Endothelial cell of umbilical vein (primary cell): ENCODE measurements around the gene SOHLH2. TPM values are rescaled to one million over a fixed set of nuclear protein-coding genes. Genes with fewer than 3 reads are reported as not detected.

ENCODE experiments used
- BruUV-seq: library from RNA; stranded (reverse); fragments of 400-500 nt; replicated peaks from 2 replicates; lab custom pipeline; 2021; lab: Mats Ljungman, UMichigan
- CTCF ChIA-PET: fragments of 300-600, 350-600 bp; sonication (Branson Sonifier 250); formaldehyde crosslinking; loops from one replicate; lab custom pipeline; 2021; ENCODE audit warnings: antibody characterized with exemption, inconsistent platforms; lab: Charles Lee
- POLR2A ChIA-PET: fragments of 300-600, 350-600 bp; sonication (Branson Sonifier 250); formaldehyde crosslinking; loops from one replicate; lab custom pipeline; 2021; ENCODE audit warnings: antibody characterized with exemption, inconsistent platforms; lab: Charles Lee
- DNase-seq: peaks from one replicate; pipeline ENCODE4 v3.0.0-alpha.2; 2011; ENCODE audit warnings: low read depth, low spot score
- FAIRE-seq: peaks from 2 replicates; lab custom pipeline; 2011; peaks lifted over from hg19 to GRCh38; lab: Jason Lieb, UNC
- H2AFZ ChIP-seq: 2 replicates; pipeline ENCODE4 v1.6.0; 2012; ENCODE audit warnings: low read depth, low read length, control low read depth, inconsistent platforms
- H3K27ac ChIP-seq: 2 replicates; pipeline ENCODE4 v1.5.1; 2011; ENCODE audit warnings: low read depth, mild to moderate bottlenecking, control low read depth, low read length, moderate library complexity; ENCODE audit not compliant: insufficient read depth
- H3K27me3 ChIP-seq, 2 experiments: 2 replicates each; pipeline versions ENCODE4 v1.6.0 to v1.6.1; 2011; ENCODE audit warnings: low read length in 2 of 2, mixed read lengths in 1 of 2; ENCODE audit not compliant: control insufficient read depth in 2 of 2, insufficient read depth in 2 of 2
- H3K36me3 ChIP-seq, 2 experiments: 2 replicates in 1 of 2; 3 replicates in 1 of 2; pipeline ENCODE4 v1.5.1; 2011; ENCODE audit warnings: low read length in 2 of 2, mild to moderate bottlenecking in 1 of 2, moderate library complexity in 1 of 2; ENCODE audit not compliant: control insufficient read depth in 2 of 2, insufficient read depth in 2 of 2; ENCODE audit errors: extremely low read depth in 1 of 2
- H3K4me1 ChIP-seq: 3 replicates; pipeline ENCODE4 v1.5.1; 2011; ENCODE audit warnings: mild to moderate bottlenecking, low read length; ENCODE audit not compliant: control insufficient read depth, insufficient read depth; ENCODE audit errors: extremely low read depth
- H3K4me2 ChIP-seq: 2 replicates; pipeline ENCODE4 v1.6.1; 2011; ENCODE audit warnings: low read length, control low read depth, mixed read lengths; ENCODE audit not compliant: insufficient read depth
- H3K4me3 ChIP-seq, 3 experiments: fragments of 200-600 bp in 1 of 3; sonication (generic), shearing (Covaris generic) in 1 of 3; replicated peaks in 1 of 3; 2 replicates each; pipeline ENCODE4 v1.5.1; 2011 to 2016; ENCODE audit warnings: control low read depth in 3 of 3, low read length in 3 of 3, mild to moderate bottlenecking in 2 of 3, inconsistent platforms in 1 of 3, low read depth in 1 of 3, moderate library complexity in 1 of 3; ENCODE audit not compliant: insufficient read depth in 1 of 3
- H3K79me2 ChIP-seq: 2 replicates; pipeline ENCODE4 v1.6.0; 2012; ENCODE audit warnings: low read length, inconsistent platforms; ENCODE audit not compliant: control insufficient read depth, insufficient read depth
- H3K9ac ChIP-seq: replicated peaks from 2 replicates; pipeline ENCODE3; 2011; ENCODE audit warnings: low read length, control low read depth; ENCODE audit not compliant: insufficient read depth; ENCODE audit errors: extremely low read depth
- H3K9me1 ChIP-seq: replicated peaks from 3 replicates; pipeline ENCODE4 v1.6.0; 2011; ENCODE audit warnings: mild to moderate bottlenecking, low read length; ENCODE audit not compliant: control insufficient read depth, insufficient read depth; ENCODE audit errors: extremely low read depth
- H3K9me3 ChIP-seq: replicated peaks from 2 replicates; pipeline ENCODE4 v1.5.1; 2012; ENCODE audit warnings: low read length, inconsistent platforms; ENCODE audit not compliant: control insufficient read depth, insufficient read depth
- H4K20me1 ChIP-seq: replicated peaks from 2 replicates; pipeline ENCODE3; 2011; ENCODE audit warnings: mild to moderate bottlenecking, low read length; ENCODE audit not compliant: control insufficient read depth, insufficient read depth; ENCODE audit errors: extremely low read depth
- CTCF ChIP-seq, 2 donors: IDR thresholded peaks; 1 replicate in 1 of 2; 2 replicates in 1 of 2; pipeline ENCODE4 v1.5.1; 2011; ENCODE audit warnings: low read length in 2 of 2, mild to moderate bottlenecking in 2 of 2, moderate library complexity in 2 of 2, control low read depth in 1 of 2, inconsistent platforms in 1 of 2, low read depth in 1 of 2; ENCODE audit not compliant: insufficient read depth in 1 of 2; ENCODE audit errors: extremely low read depth in 1 of 2
- EZH2 ChIP-seq: IDR thresholded peaks from 2 replicates; pipeline ENCODE4 v1.6.1; 2012; ENCODE audit warnings: borderline replicate concordance, low read depth, mild to moderate bottlenecking, moderate library complexity, low read length, inconsistent platforms; ENCODE audit not compliant: severe bottlenecking
- FOS ChIP-seq: IDR thresholded peaks from 2 replicates; pipeline ENCODE4 v1.6.1; 2011; ENCODE audit warnings: mild to moderate bottlenecking, low read length, moderate library complexity, borderline replicate concordance; ENCODE audit not compliant: insufficient read depth
- GATA2 ChIP-seq: IDR thresholded peaks from 2 replicates; pipeline ENCODE4 v1.7.0; 2011; ENCODE audit warnings: low read depth, mild to moderate bottlenecking, moderate library complexity, mixed read lengths, low read length; ENCODE audit not compliant: insufficient read length, insufficient read depth
- JUN ChIP-seq: IDR thresholded peaks from 2 replicates; pipeline ENCODE4 v1.6.1; 2011; ENCODE audit warnings: borderline replicate concordance, low read depth; ENCODE audit not compliant: insufficient read length, insufficient read depth
- MAX ChIP-seq: IDR thresholded peaks from 2 replicates; pipeline ENCODE4 v1.6.1; 2011; ENCODE audit not compliant: insufficient read depth, insufficient read length
- MYC ChIP-seq: IDR thresholded peaks from one replicate; pipeline ENCODE4 v1.6.1; 2011; ENCODE audit warnings: mild to moderate bottlenecking, low read depth, low read length
- POLR2A ChIP-seq: IDR thresholded peaks from 2 replicates; pipeline ENCODE4 v1.6.1; 2012; ENCODE audit warnings: low read depth, mild to moderate bottlenecking, control low read depth, low read length
- POLR2AphosphoS5 ChIP-seq: IDR thresholded peaks from 2 replicates; pipeline ENCODE4 v1.6.1; 2012; ENCODE audit warnings: low read depth, mild to moderate bottlenecking, control low read depth, low read length, moderate library complexity; ENCODE audit not compliant: insufficient read depth
- dilution Hi-C: fragments of 300-500 bp; cut with MboI; formaldehyde crosslinking; loops from one replicate; pipeline ENCODE4 v1.15.0; 2019; ENCODE audit warnings: low sequenced_read_pairs; ENCODE audit not compliant: extremely low pct_ligation_motif_present
- intact Hi-C: fragments of 100-400 bp; cut with micrococcal nuclease; formaldehyde crosslinking; loops from one replicate; pipeline ENCODE4 v1.10.0; 2022
- polyA plus RNA-seq, 4 experiments: library from polyadenylated mRNA; depleted of rRNA in 3 of 4; stranded (reverse) in 3 of 4; unstranded in 1 of 4; fragments of >200 nt; gene quantifications; 2 replicates each; pipeline versions ENCODE4 v1.2.1 to v1.2.3, GENCODE V29; 2011 to 2012; ENCODE audit warnings: missing spikeins in 1 of 4
- total RNA-seq: library from RNA; stranded (reverse); gene quantifications from 2 replicates; pipeline ENCODE4 v1.2.3, GENCODE V29; 2021

Gene SOHLH2
- total and polyA plus RNA-seq, 2 donors (not counting 3 experiments of a cell fraction or from before 2014, with no cell fraction given), result 0.11 to 0.55 TPM

- TF ChIP-seq MYC (no peak), EZH2 (no peak), POLR2AphosphoS5 (no peak), FOS (no peak), POLR2A (no peak), JUN (no peak), CTCF (IDR thresholded peaks at IDR 0.05; ENCODE audit: extremely low read depth in 1 of 2, insufficient read depth in 1 of 2, low read depth in 1 of 2, low read length in 2 of 2) (no peak), GATA2 (no peak), MAX (no peak)
- Histone ChIP-seq H2AFZ (no peak overlapping the region), H3K9ac (no peak overlapping the region), H3K36me3 (no peaks in the 10 kb centered on the region), H4K20me1 (no peaks in the 10 kb centered on the region), H3K4me1 (peaks cover 3% of the 10 kb centered on the region), H3K79me2 (no peaks in the 10 kb centered on the region), H3K27me3 (peaks cover 14% of the 10 kb centered on the region in 2 experiments), H3K4me2 (no peak overlapping the region), H3K4me3 (no peak overlapping the region), H3K27ac (no peak overlapping the region), H3K9me1 (no peaks in the 10 kb centered on the region), H3K9me3 (no peaks in the 10 kb centered on the region)
- ChIA-PET CTCF (no interaction called here), POLR2A (no interaction called here)
- no TSS peak for BruUV-seq
- dilution Hi-C loops (no loop called here), intact Hi-C loops (no loop called here)
- DNase-seq (no peak), FAIRE-seq (no peak)
Measured at GRCh38 chr13:36126491-36126890, 87.9 kb downstream of the SOHLH2 start.
